Mucosa of stomach (tissue), 1 donor: ENCODE results near the gene COL13A1.

ENCODE experiments used
- H3K27me3 ChIP-seq: one replicate; pipeline ENCODE4 v1.7.0; 2013; ENCODE audit warnings: mild to moderate bottlenecking, low read length; ENCODE audit not compliant: control insufficient read depth, insufficient read depth
- H3K36me3 ChIP-seq: one replicate; pipeline ENCODE4 v1.7.0; 2013; ENCODE audit warnings: low read length; ENCODE audit not compliant: control insufficient read depth, insufficient read depth
- H3K4me1 ChIP-seq: one replicate; pipeline ENCODE4 v1.7.0; 2013; ENCODE audit warnings: mild to moderate bottlenecking, low read length; ENCODE audit not compliant: control insufficient read depth, insufficient read depth
- H3K4me3 ChIP-seq: one replicate; pipeline ENCODE4 v1.7.0; 2013; ENCODE audit warnings: low read length
- H3K9ac ChIP-seq: one replicate; pipeline ENCODE4 v1.7.0; 2013; ENCODE audit warnings: mild to moderate bottlenecking, low read length, moderate library complexity
- H3K9me3 ChIP-seq: one replicate; pipeline ENCODE4 v1.7.0; 2013; ENCODE audit warnings: mild to moderate bottlenecking, low read length, moderate library complexity; ENCODE audit not compliant: control insufficient read depth
- donor health status: Pancreatic carcinoma.

The COL13A1 gene

DNA sequence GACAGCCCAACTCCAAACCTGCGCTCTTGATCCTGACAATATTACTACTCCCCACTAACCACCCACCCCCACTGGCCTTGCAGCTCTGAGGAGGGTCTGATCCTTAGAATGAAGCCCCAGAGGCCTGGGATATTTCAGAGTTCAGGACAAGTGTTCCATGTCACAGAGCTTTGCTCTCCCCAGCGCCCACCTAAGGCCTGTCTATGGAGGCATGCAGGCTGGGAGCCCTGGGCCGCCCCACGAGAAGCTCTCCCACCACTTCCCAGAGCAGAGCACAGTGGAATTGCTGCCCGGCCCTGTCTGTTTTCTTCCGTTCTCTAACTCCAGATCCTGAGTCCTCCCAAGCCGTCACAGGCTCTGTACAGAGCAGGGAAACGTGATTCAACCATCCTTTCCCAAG is 74.6 kb downstream of the COL13A1 start:
- Histone ChIP-seq H3K36me3 (no peaks in the 10 kb centered on the region), H3K9me3 (no peaks in the 10 kb centered on the region), H3K27me3 (peaks cover 15% of the 10 kb centered on the region), H3K4me3 (no peak overlapping the region), H3K4me1 (no peaks in the 10 kb centered on the region), H3K9ac (no peak overlapping the region)

DNA sequence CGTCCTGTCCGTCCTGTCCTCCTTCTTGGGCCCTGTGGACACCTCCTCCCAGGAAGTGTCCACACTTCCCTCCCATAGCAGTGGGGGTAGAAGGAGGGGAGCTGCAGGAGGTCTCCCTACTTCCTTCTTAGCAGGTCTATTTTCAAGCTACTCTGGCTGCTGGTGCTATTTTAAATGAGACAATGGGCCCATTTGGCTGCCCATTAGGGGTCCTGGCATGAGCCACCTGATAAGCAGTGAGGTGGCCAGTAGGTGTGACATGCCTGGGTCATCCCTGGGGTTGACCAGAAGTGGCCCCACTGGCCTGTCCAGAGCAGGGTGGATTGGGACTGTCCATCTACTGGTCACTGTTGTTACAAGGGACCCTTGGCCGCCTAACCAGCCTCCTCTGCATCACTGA is 75.2 kb downstream of the COL13A1 start:
- Histone ChIP-seq H3K9ac (no peak overlapping the region), H3K36me3 (no peaks in the 10 kb centered on the region), H3K9me3 (no peaks in the 10 kb centered on the region), H3K4me3 (no peak overlapping the region), H3K27me3 (peaks cover 19% of the 10 kb centered on the region), H3K4me1 (no peaks in the 10 kb centered on the region)

DNA sequence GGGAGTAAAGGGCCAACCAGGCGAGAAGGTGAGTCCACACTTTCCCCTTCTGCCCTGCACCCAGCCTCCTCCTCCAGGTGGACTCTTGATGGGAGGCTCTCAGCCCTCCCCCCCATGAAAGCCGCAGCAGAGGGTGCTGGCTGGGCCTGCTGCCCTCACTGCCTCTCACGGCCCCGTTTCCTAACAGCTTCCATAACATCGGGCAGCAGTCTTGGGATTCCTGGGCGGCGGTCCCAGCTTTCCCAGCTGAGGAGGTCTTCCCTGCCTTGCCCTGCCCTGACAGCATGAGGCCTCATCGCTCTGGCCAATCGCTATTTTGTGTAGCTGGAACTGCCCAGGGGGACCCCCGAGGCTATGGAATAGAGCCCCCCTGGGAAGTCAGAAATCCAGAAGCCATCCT is 76.3 kb downstream of the COL13A1 start:
- Histone ChIP-seq H3K4me3 (no peak overlapping the region), H3K27me3 (peaks cover 19% of the 10 kb centered on the region), H3K9me3 (no peaks in the 10 kb centered on the region), H3K36me3 (no peaks in the 10 kb centered on the region), H3K9ac (no peak overlapping the region), H3K4me1 (no peaks in the 10 kb centered on the region)

DNA sequence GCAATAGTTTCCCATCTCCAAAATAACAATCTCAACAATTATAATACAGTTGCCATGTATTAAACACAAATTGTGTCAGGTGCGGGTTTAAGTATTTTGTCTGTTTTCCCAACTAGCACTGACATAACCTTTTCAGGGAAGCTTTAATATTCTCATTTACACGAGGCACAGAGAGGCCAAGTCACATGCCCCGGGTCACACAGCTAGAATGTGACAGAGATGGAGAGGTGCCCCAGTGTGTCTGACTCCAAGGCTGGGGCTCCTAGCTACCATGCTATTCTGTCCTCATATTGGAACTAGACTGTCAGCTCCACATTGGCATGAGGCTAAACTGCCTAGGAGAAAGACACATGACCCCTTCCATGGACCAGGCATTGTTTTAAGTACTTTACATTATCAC is 77.2 kb downstream of the COL13A1 start:
- no peak overlapping the region for H3K4me3 ChIP-seq
- H3K36me3 ChIP-seq, result no peaks in the 10 kb centered on the region
- H3K9me3 ChIP-seq, result no peaks in the 10 kb centered on the region
- peaks cover 19% of the 10 kb centered on the region for H3K27me3 ChIP-seq
- H3K9ac ChIP-seq, result no peak overlapping the region
- no peaks in the 10 kb centered on the region for H3K4me1 ChIP-seq

DNA sequence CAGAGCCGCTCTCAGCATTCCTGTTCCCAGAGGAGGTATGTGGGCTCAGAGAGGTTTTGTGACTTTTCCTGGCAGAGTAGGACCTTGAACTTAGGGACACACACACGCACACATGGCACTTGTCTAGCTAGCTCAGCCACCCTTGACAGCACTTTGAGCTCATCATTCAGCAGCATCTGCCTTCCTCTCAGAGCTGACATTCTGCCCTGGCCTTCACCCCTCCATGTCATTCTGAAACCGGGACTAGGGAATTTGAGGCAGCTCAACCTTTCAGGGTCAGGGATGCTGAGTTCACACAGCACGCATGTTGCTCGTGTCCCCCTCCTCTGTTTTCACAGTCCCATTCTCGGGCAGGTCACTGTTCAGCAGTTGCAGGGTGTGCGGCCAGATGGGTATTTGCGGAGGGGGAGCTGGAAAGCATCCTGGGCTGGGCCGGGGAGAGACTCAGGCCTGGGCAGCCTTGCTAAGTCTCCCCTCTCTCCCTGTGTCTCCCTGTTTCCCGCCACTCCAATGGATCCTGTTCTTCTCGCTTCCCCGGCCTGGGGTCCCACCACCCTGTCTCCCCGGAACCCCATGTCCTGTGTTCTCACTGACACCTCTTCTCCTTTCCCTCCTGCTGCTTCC is 78.0 kb downstream of the COL13A1 start:
- Histone ChIP-seq H3K27me3 (peaks cover 19% of the 10 kb centered on the region), H3K4me3 (no peak overlapping the region), H3K9ac (no peak overlapping the region), H3K36me3 (no peaks in the 10 kb centered on the region), H3K9me3 (no peaks in the 10 kb centered on the region), H3K4me1 (no peaks in the 10 kb centered on the region)

DNA sequence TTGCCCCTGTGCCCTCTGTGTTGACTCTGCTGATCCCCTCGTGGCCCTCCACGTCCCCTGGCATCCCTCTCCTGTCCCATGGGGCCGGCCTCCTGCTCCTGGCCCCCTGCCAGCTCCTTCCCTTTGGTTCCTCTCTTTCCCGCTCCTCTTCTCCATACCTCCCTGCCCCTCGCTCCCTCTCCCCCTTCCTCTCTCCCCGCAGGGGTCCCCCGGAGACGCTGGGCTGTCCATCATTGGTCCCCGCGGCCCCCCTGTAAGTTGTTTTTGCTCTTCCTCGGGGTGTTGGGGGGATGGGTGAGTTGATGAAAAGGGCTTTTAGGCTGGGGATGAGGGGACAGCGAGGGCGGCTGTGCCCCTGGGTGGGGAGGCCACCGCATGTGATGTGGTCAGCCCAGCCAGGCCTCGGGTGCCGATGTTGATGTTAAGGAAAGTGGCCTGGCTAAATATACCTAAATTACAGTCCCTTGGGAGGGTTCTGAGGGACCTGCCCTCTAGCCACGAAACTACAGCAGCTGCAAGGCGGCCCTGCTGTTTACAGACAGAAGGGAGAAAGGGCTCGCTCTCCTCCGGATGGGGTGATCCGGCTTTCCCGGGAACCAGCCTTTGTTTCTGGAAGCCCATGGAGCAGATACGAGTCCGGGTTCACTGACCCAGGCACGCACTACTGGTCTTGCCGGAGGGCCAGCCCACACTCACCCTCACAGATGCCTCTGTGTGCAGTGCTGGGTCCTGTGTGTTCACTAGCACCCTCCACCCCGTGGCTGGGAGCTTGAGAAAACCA is 78.8 kb downstream of the COL13A1 start:
- H3K9ac ChIP-seq, result no peak overlapping the region
- no peaks in the 10 kb centered on the region for H3K36me3 ChIP-seq
- no peaks in the 10 kb centered on the region for H3K4me1 ChIP-seq
- no peaks in the 10 kb centered on the region for H3K9me3 ChIP-seq
- no peak overlapping the region for H3K4me3 ChIP-seq
- H3K27me3 ChIP-seq, result peaks cover 19% of the 10 kb centered on the region

DNA sequence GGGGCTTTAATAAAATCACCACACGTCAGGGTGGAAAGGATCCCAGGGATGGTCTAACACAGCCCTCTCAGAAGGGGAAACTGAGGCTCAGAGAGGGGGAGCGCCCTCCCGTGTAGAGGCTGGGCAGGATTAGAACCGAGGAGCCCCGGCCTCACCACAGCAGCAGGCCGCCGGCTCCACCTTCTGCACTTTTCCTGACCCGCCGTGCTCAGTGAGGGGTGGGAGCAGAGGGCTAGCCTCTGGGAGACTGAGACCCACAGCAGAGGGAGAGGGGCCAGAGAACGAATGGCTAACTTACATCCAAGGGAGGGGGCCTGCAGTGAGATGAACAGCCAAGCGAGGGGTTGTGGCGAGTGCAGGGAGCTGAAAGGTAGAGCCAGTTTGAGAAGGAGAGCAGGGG is 79.5 kb downstream of the COL13A1 start:
- Histone ChIP-seq H3K27me3 (peaks cover 19% of the 10 kb centered on the region), H3K4me3 (no peak overlapping the region), H3K36me3 (no peaks in the 10 kb centered on the region), H3K9me3 (no peaks in the 10 kb centered on the region), H3K4me1 (no peaks in the 10 kb centered on the region), H3K9ac (no peak overlapping the region)

DNA sequence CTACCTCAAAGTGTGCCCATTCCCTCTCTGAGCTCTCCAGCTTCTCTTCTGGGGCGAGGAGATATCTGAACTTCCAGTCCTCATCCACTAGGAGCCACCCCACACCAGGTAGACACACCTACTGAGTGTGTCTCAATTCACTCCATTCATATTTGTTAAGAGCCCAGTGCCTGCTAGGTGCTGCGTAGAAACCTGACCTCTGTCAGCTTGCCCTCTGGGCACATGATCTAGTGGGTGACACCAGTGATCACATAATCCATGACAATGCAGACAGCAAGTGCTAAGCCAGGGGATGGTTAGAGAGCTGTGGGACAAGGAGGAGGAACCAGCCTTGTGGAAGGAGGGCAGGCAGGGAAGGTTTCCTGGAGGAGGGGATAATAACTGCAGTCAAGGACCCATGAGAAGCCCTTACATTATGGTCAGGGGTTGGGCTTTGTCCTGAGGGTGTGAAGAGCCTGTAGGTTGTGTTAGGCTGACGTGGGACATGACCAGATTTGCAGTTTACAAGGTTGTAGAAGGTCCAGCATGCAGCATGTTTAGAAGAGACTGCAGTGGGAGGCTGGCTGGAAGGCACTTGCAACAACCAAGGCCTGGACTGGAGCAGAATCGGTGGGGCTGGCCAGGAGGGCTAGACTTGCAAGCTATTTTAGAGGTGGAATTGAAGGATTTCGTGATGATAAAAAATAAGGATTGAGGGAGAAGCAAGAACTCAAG is 81.8 kb downstream of the COL13A1 start:
- Histone ChIP-seq H3K9me3 (no peaks in the 10 kb centered on the region), H3K4me3 (no peak overlapping the region), H3K36me3 (no peaks in the 10 kb centered on the region), H3K27me3 (peaks cover 19% of the 10 kb centered on the region), H3K4me1 (no peaks in the 10 kb centered on the region), H3K9ac (no peak overlapping the region)

DNA sequence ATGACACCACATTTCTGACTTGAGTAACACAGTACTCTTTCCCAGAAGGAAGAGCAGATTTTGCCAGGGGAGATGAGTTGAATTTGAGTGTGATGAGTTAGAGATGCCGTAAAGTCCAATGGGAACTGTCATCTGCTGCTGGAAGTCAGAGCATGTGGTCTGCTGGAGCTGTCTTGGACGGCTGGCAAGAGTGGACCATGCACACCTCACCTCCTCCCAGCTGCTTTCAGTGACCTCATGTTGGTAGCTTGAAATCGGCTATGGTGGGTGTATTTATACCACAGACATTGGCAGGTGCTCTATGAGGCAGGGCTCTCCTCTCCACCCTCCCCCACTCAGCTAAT is 82.3 kb downstream of the COL13A1 start:
- H3K9ac ChIP-seq, result no peak overlapping the region
- H3K27me3 ChIP-seq, result peaks cover 19% of the 10 kb centered on the region
- H3K4me3 ChIP-seq, result no peak overlapping the region
- H3K9me3 ChIP-seq, result no peaks in the 10 kb centered on the region
- H3K36me3 ChIP-seq, result no peaks in the 10 kb centered on the region
- H3K4me1 ChIP-seq, result no peaks in the 10 kb centered on the region

DNA sequence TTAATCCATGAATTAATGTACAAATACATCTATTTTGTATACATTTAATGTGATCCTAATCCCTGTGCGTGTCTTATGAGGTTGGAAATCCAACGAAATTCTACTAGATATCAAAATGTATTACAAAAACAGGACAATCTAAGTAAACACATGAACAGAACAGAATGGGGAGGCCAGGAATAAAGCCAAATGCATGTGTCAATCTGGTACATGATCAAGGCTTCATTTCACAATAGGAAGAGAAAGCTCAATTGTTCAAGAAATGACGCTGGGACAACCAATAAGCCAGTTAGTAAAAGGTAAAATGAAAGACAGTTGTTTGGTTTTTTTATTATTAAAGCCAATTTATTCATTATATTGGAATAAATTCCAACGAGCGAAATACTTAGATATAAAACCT is 83.0 kb downstream of the COL13A1 start:
- Histone ChIP-seq H3K36me3 (no peaks in the 10 kb centered on the region), H3K4me3 (no peak overlapping the region), H3K9ac (no peak overlapping the region), H3K27me3 (peaks cover 18% of the 10 kb centered on the region), H3K9me3 (no peaks in the 10 kb centered on the region), H3K4me1 (no peaks in the 10 kb centered on the region)

DNA sequence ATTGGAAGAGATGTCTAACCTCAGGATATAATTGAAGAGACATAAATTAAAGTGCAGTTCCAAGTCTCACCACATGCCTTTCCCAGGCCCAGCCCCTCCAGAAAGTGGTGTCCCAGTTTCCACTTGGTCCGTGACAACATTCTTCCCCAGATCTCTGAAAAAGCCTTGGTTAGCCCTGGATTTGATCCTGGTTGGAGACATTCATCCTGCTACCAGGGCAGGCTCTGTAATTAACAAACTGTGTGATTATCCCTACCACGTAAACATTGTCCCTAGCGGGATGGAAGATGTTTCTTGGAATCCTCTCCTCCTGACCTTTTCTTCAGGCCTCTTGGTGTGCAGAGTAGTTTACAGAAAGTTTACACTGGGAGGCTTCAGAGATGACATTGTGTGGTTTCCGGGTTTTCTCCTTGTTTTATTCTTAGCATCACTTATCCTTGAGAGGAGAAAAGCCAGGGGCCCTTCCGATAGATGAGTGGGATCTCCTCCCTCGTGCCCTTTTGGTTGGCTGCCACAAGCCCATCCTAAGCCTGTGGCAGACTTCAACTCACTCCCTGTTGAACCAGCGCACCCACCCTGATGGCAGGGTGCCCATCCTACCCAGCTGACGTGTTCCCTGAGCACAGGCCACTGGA is 83.8 kb downstream of the COL13A1 start:
- no peaks in the 10 kb centered on the region for H3K4me1 ChIP-seq
- peaks cover 10% of the 10 kb centered on the region for H3K27me3 ChIP-seq
- no peak overlapping the region for H3K9ac ChIP-seq
- no peaks in the 10 kb centered on the region for H3K9me3 ChIP-seq
- H3K36me3 ChIP-seq, result no peaks in the 10 kb centered on the region
- no peak overlapping the region for H3K4me3 ChIP-seq
